ENCODE measurements around the gene FLNC.

The FLNC gene

GRCh38 chr7:128875523-128875948, 45.3 kb downstream of the FLNC start:
- in situ Hi-C loops (cut with MboI; ENCODE audit: low sequenced_read_pairs) = loop anchor here (5.0 kb wide), 1 partner anchor 268 kb away; no protein-coding TSS in a partner anchor

DNA sequence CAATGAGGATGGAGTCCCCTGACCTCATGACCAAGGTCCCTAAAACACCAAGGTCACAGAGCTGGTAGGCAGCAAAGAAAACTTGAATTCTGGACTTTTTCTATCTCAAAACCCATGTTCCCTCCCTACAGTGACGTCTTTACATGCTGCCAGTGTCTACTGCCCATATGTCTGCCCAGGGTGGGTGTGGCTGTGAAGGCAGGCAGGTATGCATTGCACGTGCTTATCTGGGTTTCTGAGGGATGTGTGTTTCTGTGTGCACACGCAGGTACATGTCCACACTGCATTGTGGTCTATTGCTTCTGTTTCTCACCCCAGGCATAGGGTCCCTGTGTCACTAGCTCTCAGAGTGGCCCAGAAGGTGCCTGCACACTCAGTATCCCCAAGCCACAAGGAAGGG, 45.9 kb downstream of the FLNC start:
- no peak for DNase-seq (ENCODE audit: low spot score in 2 of 2)
- in situ Hi-C loops (cut with MboI; ENCODE audit: low sequenced_read_pairs) = loop anchor here (5.0 kb wide), 1 partner anchor 269 kb away; no protein-coding TSS in a partner anchor
- no peaks in the 10 kb centered on the region for H3K9me3 ChIP-seq
- no peak overlapping the region for H3K4me3 ChIP-seq
- no peaks in the 10 kb centered on the region for H3K27me3 ChIP-seq (ENCODE audit: low read depth)
- peaks cover 3% of the 10 kb centered on the region; the same call in 1 of the 2 replicates for H3K4me1 ChIP-seq
- no peaks in the 10 kb centered on the region for H3K36me3 ChIP-seq (replicated peaks)

More at GRCh38 chr7:128875523-128875948, 45.3 kb downstream of the FLNC start:
- Histone ChIP-seq H3K36me3 (replicated peaks) (no peaks in the 10 kb centered on the region), H3K9me3 (no peaks in the 10 kb centered on the region), H3K4me3 (no peak overlapping the region), H3K27me3 (ENCODE audit: low read depth) (no peaks in the 10 kb centered on the region), H3K4me1 (peaks cover 3% of the 10 kb centered on the region; the same call in 1 of the 2 replicates)
- DNase-seq (ENCODE audit: low spot score in 2 of 2) = no peak

GRCh38 chr7:128876586-128876977, 46.4 kb downstream of the FLNC start:
- no peaks in the 10 kb centered on the region for H3K36me3 ChIP-seq (replicated peaks)
- DNase-seq (ENCODE audit: low spot score in 2 of 2) = no peak
- in situ Hi-C loops (cut with MboI; ENCODE audit: low sequenced_read_pairs) = loop anchor here (5.0 kb wide), 1 partner anchor 269 kb away; no protein-coding TSS in a partner anchor
- H3K4me3 ChIP-seq = no peak overlapping the region
- H3K4me1 ChIP-seq = peaks cover 3% of the 10 kb centered on the region; the same call in 1 of the 2 replicates
- no peaks in the 10 kb centered on the region for H3K9me3 ChIP-seq
- H3K27me3 ChIP-seq (ENCODE audit: low read depth) = no peaks in the 10 kb centered on the region

GRCh38 chr7:128876978-128877755, 47.0 kb downstream of the FLNC start:
- no peaks in the 10 kb centered on the region; the same call in 1 of the 2 replicates for H3K4me1 ChIP-seq
- DNase-seq (ENCODE audit: low spot score in 2 of 2) = no peak
- no peak overlapping the region for H3K4me3 ChIP-seq
- H3K27me3 ChIP-seq (ENCODE audit: low read depth) = no peaks in the 10 kb centered on the region
- H3K36me3 ChIP-seq (replicated peaks) = no peaks in the 10 kb centered on the region
- in situ Hi-C loops (cut with MboI; ENCODE audit: low sequenced_read_pairs) = loop anchor here (5.0 kb wide), 1 partner anchor 270 kb away; no protein-coding TSS in a partner anchor
- no peaks in the 10 kb centered on the region for H3K9me3 ChIP-seq

- Histone ChIP-seq H3K4me1 (no peaks in the 10 kb centered on the region), H3K27me3 (ENCODE audit: low read depth) (no peaks in the 10 kb centered on the region), H3K4me3 (no peak overlapping the region), H3K36me3 (replicated peaks) (no peaks in the 10 kb centered on the region), H3K9me3 (no peaks in the 10 kb centered on the region)
- DNase-seq (ENCODE audit: low spot score in 2 of 2) = no peak
- in situ Hi-C loops (cut with MboI; ENCODE audit: low sequenced_read_pairs) = loop anchor here (5.0 kb wide), 1 partner anchor 270 kb away; no protein-coding TSS in a partner anchor
Measured at GRCh38 chr7:128877756-128878120, 47.5 kb downstream of the FLNC start.

GRCh38 chr7:128878226-128879105, 48.3 kb downstream of the FLNC start:
- no peak overlapping the region for H3K4me3 ChIP-seq
- in situ Hi-C loops (cut with MboI; ENCODE audit: low sequenced_read_pairs) = loop anchor here (5.0 kb wide), 1 partner anchor 271 kb away; no protein-coding TSS in a partner anchor
- no peaks in the 10 kb centered on the region for H3K9me3 ChIP-seq
- H3K27me3 ChIP-seq (ENCODE audit: low read depth) = no peaks in the 10 kb centered on the region
- H3K4me1 ChIP-seq = no peaks in the 10 kb centered on the region
- H3K36me3 ChIP-seq (replicated peaks) = no peaks in the 10 kb centered on the region
- no peak for DNase-seq (ENCODE audit: low spot score in 2 of 2)

- no peaks in the 10 kb centered on the region for H3K27me3 ChIP-seq (ENCODE audit: low read depth)
- no peak overlapping the region for H3K4me3 ChIP-seq
- in situ Hi-C loops (cut with MboI; ENCODE audit: low sequenced_read_pairs) = loop anchor here (5.0 kb wide), 1 partner anchor 272 kb away; no protein-coding TSS in a partner anchor
- H3K4me1 ChIP-seq = no peaks in the 10 kb centered on the region
- DNase-seq (ENCODE audit: low spot score in 2 of 2) = no peak
- H3K9me3 ChIP-seq = no peaks in the 10 kb centered on the region
- no peaks in the 10 kb centered on the region for H3K36me3 ChIP-seq (replicated peaks)
Measured at GRCh38 chr7:128879461-128879938, 49.3 kb downstream of the FLNC start.

GRCh38 chr7:128879939-128880746, 49.9 kb downstream of the FLNC start:
- H3K27me3 ChIP-seq (ENCODE audit: low read depth) = no peaks in the 10 kb centered on the region
- H3K4me3 ChIP-seq = no peak overlapping the region
- in situ Hi-C loops (cut with MboI; ENCODE audit: low sequenced_read_pairs) = loop anchor here (5.0 kb wide), 1 partner anchor 273 kb away; no protein-coding TSS in a partner anchor
- H3K9me3 ChIP-seq = no peaks in the 10 kb centered on the region
- DNase-seq (ENCODE audit: low spot score in 2 of 2) = peak; percentile 51 to 78
- H3K4me1 ChIP-seq = no peaks in the 10 kb centered on the region
- no peaks in the 10 kb centered on the region for H3K36me3 ChIP-seq (replicated peaks)

- Histone ChIP-seq H3K4me3 (no peak overlapping the region), H3K4me1 (no peaks in the 10 kb centered on the region), H3K9me3 (no peaks in the 10 kb centered on the region), H3K27me3 (ENCODE audit: low read depth) (no peaks in the 10 kb centered on the region), H3K36me3 (replicated peaks) (no peaks in the 10 kb centered on the region)
- DNase-seq (ENCODE audit: low spot score in 2 of 2) = no peak
- in situ Hi-C loops (cut with MboI; ENCODE audit: low sequenced_read_pairs) = no loop called here
Measured at GRCh38 chr7:128880791-128881457, 50.7 kb downstream of the FLNC start.

- no peak for DNase-seq (ENCODE audit: low spot score in 2 of 2)
- no peaks in the 10 kb centered on the region for H3K9me3 ChIP-seq
- no peak overlapping the region for H3K4me3 ChIP-seq
- no peaks in the 10 kb centered on the region for H3K36me3 ChIP-seq (replicated peaks)
- no peaks in the 10 kb centered on the region for H3K27me3 ChIP-seq (ENCODE audit: low read depth)
- no peaks in the 10 kb centered on the region for H3K4me1 ChIP-seq
- in situ Hi-C loops (cut with MboI; ENCODE audit: low sequenced_read_pairs) = no loop called here
Measured at GRCh38 chr7:128881458-128882125, 51.4 kb downstream of the FLNC start.

- Histone ChIP-seq H3K9me3 (no peaks in the 10 kb centered on the region), H3K36me3 (replicated peaks) (no peaks in the 10 kb centered on the region), H3K4me1 (no peaks in the 10 kb centered on the region), H3K4me3 (no peak overlapping the region), H3K27me3 (ENCODE audit: low read depth) (no peaks in the 10 kb centered on the region)
- in situ Hi-C loops (cut with MboI; ENCODE audit: low sequenced_read_pairs) = no loop called here
- DNase-seq (ENCODE audit: low spot score in 2 of 2) = no peak
Measured at GRCh38 chr7:128882134-128882533, 51.9 kb downstream of the FLNC start.
